T-helper 1 cell treated with Interleukin-12 subunit alpha and Interleukin-12 subunit beta and Interleukin-4 antibody, amounts not matched to agents 30 ng/mL and 1 ng/mL, for 36 hours (primary cell): ENCODE measurements around the gene GFM1. TPM values are rescaled to one million over a fixed set of nuclear protein-coding genes. Genes with fewer than 3 reads are reported as not detected.

Source experiments
- intact Hi-C: fragments of 100-400 bp; cut with micrococcal nuclease; formaldehyde crosslinking; loops from one replicate; pipeline ENCODE4 v1.15.1; 2024
- total RNA-seq: library from RNA; stranded (reverse); gene quantifications from 2 replicates; pipeline ENCODE4 v1.2.3, GENCODE V29; 2022

The GFM1 gene
- total RNA-seq, 1 donor from 2014 or later, result 49.1 TPM

DNA sequence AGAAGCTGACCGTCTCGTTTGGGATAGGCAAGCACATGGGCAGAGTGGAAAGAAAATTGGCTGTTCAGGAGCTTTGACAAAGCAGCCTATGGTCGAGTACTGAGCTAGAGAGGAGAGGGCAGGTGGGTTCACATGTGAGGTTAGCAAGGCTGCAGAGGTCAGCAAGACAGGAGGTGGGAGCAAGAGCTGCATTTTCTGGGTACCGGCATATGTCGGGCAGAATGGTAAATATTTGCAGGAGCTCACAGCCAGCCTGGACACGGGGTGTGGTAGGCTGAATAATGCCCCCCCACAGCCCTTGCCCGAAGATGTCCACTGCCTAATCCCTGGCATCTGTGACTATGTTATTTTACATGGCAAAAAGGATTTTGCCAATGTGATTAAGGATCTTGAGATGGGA is 79.7 kb downstream of the GFM1 start:
- intact Hi-C loops, result no loop called here

DNA sequence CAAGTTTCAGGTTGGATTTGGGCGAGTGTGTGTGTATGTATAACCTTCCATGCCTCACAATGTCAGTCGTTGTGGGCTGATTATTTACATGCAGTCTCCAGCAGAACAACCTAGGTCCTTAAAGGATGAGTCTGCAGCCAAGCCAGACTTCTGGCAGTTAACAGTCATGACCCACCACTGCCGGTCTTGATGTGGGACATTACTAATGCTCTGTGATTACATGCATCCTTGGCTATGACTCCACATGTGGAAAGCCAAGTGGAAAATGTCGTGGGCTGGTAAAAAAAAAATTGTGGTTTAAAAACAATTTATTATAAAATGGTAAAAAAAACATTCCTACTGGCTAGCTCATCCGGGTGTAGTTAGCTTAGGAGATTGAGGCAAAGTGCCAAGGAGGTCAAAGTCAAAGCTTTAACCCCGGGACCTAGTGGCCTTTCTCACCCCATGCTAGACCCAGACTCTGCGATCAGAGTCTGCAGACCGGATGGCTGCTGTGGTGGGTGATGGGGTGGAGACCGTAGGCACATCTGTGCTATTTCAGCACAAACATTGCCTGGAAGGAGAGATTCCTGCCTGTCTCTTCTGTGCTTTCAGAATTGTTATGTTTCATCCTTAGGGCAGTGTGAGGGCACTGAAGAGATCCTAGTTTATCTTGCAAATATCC is 81.2 kb downstream of the GFM1 start:
- intact Hi-C loops, result loop anchor here (2.0 to 5.0 kb wide), 4 partner anchors 53 to 122 kb away; partner anchors contain the start of genes GFM1 and LXN

DNA sequence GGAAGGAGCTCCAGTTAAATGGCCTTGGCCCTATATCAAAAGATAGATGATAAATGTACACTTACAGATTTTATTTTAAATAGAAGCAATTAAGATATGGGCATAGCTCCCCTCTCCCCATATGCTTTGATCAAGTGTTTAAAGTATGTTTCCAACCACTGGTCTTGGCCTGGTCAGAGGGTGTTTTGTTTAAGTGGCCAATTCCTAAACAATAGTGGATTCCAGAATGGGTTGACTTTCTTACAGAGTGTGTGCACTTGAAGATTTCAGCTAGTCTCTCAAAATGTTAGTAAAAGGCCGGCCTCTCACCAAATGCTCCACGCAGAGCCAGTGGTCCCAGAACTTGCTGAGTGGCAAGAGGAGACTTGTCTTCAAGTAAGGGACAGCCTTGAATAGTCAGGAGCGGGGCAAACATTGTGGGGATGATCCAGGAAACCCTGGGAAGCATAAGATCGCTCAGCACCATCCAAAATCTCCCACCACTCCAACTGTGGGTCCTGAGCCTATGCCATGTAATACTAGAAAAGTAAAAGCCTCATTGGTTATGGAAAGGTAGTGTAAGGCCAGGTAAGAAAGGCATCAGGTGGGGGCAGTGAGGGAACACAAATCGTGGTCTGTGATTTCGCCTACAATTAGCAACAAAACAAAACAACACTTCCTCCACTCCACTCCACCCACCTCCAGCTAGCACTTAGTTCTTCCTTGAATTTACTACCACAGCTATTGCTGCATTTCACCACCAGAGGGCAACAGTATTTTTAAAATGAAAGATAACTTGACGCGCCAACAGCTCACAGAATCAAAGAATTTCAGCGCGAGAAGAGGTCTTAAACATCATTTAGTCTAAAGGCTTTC is 83.1 kb downstream of the GFM1 start:
- intact Hi-C loops, result loop anchor here (1.0 to 5.0 kb wide), 6 partner anchors 55 to 533 kb away; partner anchors contain the start of genes GFM1 and LXN

DNA sequence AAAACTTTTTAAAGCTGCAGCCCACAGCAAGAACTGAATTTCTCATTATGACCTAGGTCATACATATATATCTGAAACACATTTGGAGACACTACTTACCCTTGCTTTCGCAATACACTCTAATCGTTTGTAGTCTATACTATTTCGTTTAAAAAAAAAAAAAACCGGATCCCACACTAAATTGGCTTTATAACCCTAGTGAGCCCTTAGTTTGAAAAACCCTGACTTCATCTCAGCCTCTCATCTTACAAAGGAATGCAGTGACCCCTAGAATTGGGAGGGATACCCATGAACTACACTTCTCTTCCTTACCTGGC is 83.7 kb downstream of the GFM1 start:
- intact Hi-C loops, result loop anchor here (5.0 kb wide), 3 partner anchors 56 to 119 kb away; partner anchors contain the start of genes GFM1 and LXN

DNA sequence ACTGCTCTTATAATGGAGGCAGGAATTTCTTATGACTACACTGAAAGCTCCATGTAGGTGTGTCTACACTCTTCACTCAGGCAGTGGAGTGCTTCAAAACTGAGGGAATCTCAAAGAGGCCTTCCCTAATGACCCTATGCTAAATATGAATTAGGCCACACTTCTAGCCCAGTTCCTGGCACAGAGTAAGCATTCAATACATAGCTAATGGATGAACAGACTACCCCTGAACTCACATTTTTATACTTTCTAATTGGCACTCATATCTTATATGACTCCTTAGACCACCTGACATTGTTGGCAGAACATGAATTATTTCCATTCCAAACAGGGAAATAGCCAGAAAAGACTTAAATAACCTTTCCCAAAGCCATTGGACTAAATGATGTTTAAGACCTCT is 84.5 kb downstream of the GFM1 start:
- intact Hi-C loops, result loop anchor here (5.0 kb wide), 3 partner anchors 57 to 118 kb away; partner anchors contain the start of genes GFM1 and LXN

DNA sequence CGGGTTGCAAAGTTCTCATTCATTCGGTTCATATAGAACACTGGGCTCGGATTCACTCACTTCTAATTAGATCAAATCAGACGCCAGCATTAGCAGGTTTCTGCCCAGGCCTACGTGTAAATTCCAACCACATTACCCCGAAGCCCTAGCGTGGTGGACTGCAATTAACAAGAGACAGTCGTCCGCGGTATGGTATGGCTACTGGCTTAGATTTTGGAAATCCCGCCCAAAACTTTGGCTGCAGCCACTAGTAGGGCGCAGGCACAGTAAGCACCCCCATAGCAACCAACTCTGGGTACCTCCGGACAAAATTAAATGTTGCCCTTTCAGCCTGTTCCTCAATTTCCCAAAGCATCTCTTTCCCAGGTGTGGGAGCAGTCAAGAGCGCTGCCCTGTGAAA is 87.2 kb downstream of the GFM1 start:
- intact Hi-C loops, result no loop called here

DNA sequence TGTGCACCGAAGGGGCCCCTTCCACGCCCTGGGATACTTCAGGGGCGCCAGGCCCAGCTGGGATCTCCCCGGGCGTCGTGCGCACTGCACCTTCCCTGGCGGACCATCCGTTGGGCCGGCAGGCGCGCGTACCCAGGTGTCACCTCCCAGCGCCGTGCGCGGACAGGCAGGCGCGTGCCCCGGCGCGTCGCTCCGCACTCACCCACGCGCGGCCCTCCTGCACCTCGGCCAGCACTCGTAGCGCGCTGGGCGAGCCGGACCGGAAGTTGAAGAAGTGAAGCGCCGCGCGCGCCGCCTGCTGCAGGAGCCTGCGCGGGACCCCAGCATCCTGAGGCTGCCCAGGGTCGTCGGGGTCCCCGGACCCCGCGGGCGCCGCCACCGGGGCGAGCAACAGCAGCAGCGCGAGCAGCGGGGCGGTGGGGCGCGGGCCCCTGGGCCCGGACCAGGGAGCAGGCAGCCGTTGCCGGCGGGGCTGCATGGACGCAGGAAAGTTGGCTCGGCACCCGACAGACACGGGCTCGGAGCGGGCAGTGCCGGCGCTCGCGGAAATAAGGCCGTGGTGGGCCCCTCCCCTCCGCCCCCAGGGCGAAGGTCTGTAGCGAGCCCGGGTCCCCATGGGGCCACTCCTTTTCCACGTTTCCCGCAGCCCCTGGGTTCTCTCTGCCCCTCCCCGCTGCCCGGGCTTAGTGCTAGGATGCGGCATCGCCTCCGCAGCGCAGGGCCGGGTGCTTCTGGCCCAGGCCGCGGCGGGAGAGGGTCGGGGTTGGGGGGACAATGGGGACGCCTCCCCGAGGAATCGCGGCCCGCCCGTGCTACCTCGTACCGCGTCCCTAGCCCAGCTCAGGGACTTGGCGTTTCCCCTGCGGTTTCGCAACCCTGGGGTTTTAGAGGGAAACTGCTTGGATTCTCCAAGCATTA is 87.9 kb downstream of the GFM1 start, which contains the start of gene RARRES1:
RARRES1 (minus strand) TSS at position 520 of the 918 bp plus-strand sequence; CDS start at position 478, 42 bp downstream.
- intact Hi-C loops, result no loop called here

DNA sequence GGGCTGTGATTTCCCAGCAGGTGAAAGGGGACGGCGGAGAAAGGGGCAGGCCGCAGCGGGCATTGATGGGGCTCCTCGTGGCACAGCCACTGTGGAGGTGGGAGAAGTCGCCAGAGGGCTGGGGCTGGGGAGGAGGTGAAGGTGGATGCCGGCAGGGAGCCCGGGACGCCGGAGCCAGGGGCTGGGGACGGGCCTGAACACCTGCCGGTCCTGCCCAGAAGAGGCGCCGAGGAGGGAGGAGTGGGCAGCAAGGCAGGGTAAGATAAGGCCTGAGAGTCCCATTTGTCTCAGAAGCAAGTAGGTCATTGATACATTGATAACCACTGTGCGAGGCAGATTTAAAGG is 88.5 kb downstream of the GFM1 start:
- intact Hi-C loops, result no loop called here

DNA sequence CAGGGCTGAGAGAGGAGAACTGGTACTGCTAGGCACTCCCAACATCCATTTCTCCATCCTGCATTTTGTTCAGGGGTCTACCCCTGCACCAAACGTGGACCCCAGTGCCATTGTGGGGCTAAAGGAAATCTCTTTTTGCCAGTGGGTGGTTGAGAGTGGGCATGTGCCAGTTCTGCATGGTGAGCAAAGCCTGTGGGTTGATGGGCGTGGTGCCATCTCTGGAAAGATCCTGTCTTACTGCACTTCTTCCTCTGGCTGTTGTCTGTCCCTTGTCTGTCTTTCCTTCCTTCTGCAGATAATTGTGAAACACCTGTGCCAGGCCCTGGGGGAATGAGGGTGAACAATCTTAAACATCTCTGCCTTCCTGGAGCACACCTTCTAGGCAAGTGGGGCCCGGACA is 89.3 kb downstream of the GFM1 start:
- intact Hi-C loops, result no loop called here

DNA sequence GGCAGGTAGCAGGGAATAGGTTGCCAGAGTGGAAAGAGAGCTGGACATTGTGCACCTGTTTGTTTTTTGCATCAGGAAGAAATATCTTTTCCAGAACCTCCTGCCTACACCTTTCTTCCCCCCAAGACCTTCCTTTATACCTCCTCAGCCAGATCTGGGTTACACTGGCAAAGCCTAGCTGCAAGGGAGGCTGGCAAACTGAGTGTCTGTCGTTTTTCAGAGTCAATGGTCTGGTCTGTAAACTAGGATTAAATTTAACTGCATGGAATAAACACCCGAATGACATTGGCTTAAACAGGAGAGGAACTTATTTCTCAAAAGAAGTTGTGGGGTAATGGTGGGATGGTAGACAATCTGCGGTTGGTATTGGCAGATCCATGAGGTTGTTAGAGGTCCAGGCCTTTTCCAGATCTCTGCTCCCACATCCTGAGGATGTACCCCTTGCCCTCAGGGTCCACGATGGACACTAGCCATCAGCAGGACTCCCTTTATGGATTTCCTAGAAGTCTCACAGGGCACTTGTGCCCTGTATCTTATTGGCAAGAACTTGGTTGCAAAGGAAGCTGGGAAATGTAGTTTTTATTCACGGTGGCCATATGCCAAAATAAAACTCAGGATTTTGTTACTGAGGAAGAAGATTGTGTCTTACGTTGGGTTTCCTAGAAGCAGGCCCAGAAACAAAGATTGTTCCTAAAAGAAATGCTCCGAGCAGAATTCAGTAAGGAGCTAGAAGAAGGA is 91.1 kb downstream of the GFM1 start:
- intact Hi-C loops, result no loop called here

DNA sequence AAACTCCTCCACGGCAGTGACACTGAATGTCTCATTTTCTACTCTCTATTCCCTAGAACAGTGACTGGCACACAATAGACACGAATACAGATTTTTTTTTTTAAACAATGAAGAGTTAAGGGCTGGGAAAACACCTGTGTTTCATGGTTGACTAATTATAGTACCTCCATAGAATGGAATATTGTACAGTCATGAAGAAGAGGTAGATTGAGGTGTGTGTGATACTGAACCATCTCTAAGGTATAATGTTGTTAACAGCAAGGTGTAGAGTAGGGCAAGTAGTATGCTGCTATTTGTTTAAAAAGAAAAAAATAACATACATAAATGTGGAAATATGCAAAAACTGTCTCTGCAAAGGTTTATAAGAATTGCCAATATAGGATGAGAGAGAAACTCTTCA is 93.1 kb downstream of the GFM1 start:
- intact Hi-C loops, result no loop called here

DNA sequence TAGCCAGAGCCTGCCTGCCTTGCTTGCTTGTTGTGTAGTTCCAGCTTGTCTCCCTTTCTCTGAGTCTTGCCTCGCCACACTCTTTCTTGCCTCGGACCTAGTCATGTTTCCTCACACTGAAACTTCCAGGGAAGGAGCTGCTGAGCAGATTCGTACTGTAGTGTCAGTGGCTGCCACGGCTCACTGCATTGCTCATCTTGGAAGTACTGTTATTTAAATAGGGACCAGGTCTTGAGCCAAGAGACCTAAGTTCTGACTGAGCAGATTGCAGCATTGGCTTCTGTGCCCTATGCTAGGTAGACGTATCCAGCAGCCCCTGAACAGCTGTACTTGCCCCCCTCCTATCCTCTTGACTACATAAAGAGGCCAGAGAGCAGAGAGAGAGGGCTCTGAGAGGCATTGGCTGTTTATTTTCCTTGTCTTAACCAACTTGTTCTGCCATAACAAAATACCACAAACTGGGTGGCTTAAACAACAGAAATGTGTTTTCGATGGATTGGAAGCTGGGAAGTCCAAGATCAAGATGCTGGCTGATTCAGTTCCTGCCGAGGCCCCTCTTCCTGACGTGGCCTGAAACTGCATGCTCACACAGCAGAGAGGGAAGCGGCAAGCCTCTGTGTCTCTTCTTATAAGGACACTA is 93.8 kb downstream of the GFM1 start:
- intact Hi-C loops, result no loop called here

DNA sequence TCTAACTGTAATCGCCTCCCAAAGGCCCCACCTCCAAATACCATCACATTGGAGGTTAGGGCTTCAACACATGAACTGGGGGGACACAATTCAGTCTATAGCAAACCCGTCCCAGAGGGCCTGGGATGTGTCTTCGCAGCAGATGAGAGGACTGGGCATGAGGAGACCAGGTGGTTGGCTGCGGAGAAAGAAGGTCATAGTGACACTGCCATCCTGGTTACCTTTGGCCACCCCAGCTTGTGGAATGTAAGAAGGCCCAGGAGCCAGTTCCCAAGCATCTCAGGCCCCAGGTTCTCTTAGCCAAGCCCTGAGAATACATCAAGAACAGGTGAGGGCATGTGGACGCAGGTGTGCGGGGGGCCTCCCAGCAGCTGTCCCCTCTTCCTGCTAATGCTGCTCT is 94.3 kb downstream of the GFM1 start:
- intact Hi-C loops, result no loop called here

DNA sequence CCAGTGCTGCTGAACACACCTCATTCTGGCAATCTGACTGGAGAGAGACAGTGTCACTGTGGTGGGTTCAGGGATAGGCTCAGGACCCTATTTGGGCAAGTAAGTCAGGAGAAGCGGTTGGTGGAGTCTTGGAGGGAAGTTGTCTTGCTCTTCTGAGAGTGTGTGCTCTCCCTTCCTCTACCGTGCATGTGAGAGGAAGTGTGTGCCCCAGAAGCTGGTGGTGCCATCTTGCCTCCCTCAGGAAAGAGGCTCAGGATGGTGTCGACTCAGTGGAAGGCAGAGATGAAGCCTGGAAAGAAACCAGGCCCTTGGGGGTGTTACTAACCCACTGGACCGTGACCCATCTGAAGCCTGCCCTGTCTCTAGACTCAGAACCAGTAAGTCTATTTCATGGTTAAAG is 94.8 kb downstream of the GFM1 start:
- intact Hi-C loops, result no loop called here

DNA sequence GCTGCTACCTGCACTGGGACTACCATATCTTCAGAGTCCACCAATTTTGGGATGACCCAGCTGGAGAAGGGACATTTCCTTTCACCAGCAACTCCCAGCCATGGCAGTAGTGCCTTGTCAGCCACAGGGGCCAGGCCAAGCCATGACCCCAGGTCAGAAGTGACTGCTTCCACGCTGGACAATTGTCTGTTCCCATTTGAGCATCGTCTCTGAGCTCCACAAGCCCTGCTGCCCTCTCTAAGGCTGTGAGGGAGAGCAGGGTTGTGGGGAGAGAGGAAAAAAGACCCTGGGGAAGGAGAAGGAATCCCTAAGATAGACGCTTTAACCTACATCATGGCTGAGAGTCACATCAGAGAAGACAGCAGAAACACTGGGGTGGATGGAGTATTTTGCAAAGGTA is 95.3 kb downstream of the GFM1 start:
- intact Hi-C loops, result no loop called here

Other genes starting within 250 kb of the GFM1 start
- 0.80 TPM in 1 of 2 replicates, not detected in the other for gene MLF1, start 73.3 kb upstream of the GFM1 start, total RNA-seq
- 12.0 and 13.1 TPM in 2 replicates for gene LXN, start 28.1 kb downstream of the GFM1 start, total RNA-seq
- not detected in 2 replicates for gene RARRES1, start 87.9 kb downstream of the GFM1 start, total RNA-seq
- gene MFSD1, start 157.5 kb downstream of the GFM1 start, total RNA-seq, result 33.9 and 39.5 TPM in 2 replicates